ENCODE data around the gene IMP4.
"Not testable (repeated sequence)": the region's sequence is repeated elsewhere in the genome, so short reads cannot be mapped to it uniquely, and the experiment has no call there.

The IMP4 gene, protein sequence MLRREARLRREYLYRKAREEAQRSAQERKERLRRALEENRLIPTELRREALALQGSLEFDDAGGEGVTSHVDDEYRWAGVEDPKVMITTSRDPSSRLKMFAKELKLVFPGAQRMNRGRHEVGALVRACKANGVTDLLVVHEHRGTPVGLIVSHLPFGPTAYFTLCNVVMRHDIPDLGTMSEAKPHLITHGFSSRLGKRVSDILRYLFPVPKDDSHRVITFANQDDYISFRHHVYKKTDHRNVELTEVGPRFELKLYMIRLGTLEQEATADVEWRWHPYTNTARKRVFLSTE

DNA sequence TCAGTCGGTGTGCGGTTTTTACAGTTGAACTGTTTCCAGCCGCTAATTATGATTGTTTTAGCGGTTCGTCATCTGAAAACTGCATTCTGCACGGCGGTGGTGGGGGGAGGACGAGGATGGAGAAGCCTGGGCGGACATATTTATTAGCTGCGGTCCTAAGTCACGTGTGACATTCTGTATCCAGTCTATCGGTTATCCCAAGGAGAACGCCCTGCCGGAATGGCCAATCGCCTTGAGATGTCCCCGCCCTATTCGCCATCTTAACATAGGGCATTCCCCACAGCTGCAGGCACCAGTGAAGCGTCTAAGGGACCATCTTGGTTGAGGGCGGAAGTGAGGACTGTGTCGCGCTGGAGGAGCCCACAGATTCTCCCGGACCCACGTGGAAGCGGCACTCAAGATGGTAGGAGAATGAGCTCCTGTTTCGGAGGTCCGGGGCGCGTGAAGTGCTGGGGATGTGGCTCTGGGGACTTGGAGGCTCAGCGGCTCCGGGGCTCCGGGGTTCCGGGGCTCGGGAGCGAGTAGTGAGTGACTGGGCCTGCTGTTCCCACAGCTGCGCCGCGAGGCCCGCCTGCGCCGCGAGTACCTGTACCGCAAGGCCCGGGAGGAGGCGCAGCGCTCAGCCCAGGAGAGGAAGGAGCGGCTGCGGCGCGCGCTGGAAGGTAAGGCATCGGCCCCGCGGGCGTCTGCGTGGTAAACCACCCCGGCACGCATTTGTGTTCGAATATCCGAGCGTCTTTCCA is at the start of gene IMP4:
Gene IMP4 (plus strand): TSS at position 365 of the 743 bp plus-strand sequence. CDS start 36 bp downstream, at position 401.
- DNase-seq: peak; percentile 96

DNA sequence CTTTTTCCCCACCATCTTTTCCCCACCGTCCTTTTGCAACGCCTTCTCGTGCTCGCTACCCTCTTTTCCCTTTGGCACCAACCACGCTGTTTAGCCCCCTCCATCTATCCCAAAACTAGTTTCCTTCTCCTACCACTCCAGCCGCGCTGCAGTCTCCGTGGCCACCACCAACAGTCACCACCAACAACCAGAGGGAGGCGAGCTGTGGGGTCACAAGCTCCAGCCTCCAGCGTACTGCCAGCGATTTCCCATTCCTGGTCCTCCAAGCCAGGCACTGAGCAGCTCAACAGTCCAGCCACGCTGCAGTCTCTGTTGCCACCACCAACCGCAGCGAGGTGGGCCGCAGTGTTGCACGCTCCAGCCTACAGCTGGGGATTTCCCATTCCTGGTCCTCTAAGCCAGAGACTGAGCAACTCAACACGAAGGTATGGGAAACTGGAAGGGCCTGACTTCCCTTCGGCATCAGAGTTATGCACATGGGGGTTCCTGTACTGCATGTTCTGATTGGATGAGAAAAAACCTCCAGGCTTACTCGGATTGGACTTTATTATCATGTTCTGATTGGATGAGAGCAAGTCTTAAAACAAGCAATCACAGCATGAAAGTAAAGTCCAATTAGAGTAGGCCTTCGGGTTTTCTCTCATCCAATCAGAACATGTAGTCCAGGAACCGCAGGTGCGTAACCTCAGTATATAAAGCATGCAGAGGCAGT is 42.3 kb upstream of the IMP4 start:
- no peak for DNase-seq

DNA sequence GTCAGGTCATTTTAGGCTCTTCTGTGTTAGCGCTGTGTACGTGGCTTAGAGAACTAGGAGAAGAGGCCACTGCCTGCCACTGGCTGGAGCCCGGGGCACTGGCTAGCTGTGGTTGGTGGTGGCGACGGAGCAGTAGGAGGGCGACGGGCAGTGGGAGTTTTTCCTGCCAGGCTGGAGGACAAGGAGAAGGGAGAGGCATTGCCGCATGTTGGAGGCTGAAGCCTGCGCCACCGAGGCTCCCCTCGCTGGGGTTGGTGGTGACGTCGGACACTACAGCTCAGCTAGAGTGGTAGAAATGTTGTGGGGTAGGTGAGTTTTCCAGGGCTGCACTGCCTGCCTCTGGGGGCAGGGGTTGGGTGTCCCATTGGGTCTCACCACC is 41.7 kb upstream of the IMP4 start:
- no peak for DNase-seq

DNA sequence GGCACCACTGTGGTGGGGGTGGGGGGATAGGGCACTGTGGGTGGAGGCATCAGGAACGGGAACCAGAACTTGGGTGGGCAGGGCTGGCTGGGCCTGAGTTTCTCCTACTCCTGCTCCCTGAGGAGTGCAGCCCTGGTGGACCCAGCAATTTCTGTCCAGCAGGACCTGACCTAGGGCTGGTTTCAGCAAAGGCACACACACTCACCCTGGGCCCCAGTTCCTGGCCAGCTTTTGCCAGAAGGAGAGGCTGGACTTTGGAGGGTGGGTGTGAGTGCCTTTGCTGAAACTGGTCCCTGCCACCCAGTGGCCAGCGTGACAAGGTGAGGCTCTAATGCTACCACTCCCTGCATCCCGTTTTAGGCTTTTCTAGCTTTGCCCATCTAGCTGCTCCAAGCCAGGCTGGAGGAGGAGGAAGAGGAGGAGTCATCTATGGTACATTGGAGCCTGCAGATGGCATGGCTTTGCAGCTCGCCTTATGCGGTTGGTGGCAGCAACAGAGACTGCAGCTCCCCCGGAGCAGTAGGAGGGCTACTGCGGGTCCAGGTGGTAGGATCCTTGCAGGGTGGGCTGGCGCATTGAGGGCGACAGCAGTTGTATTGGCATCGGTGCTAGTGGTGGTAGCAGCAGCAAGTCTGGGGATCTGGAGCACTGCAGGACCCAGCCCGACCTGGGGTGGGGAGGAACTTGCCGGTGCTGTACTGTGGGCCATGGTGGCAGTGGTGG is 40.4 kb upstream of the IMP4 start:
- no peak for DNase-seq

DNA sequence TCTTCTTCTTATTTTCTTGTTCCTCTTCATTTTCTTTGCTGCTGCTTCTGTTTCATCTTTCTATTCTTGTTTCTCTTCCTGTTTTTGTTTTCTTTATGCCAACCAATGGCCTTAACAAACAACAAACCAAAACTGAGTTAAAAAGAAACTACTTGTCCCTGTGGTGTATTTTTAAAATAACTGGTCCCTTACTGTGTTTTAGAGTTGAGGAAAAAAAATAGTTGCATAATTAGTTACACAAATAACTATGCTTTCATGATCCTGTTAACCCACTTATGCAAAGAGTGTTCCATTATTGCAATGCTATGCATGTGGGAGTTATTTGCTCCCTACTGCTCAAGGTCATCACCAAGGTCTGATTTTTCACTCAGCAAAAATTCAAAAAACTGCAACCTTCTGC is 39.5 kb upstream of the IMP4 start:
- no peak for DNase-seq

DNA sequence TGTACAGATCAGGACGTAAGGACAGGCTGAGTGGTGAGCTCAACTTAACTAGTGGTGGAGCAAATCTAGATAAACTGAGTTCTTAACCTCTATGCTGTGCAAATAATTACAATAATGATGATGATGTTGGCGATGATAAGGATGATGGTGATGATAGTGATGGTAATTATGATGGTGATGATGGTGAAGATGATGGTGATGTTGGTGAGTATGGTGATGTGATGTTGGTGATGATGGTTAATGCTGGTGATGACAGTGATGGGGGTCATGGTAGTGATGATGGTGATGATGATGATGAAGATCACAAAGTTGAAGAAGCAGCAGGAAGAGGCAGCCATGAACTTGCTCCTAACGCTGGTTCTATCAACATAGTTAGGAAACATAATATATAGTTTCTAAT is 38.0 kb upstream of the IMP4 start:
- no peak for DNase-seq

DNA sequence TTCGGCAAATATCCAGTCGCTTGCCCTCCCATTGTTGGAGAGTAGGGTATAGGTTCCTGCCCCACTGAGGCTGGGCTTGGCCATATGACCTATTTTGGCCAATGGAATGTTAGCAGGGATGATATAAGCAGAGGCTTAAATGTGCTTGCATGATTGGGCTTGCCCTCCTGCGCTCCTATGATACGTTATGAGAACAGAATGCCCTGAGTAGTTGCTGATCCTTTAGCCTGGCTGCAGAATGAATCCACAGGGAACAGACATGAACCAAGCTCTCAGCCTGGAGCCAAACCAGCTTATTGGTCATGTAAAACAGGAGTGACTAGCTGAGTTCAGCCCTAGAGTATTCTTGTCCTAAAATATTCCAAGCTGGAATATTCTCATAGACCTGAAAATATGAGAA is 34.8 kb upstream of the IMP4 start:
- DNase-seq: no peak

DNA sequence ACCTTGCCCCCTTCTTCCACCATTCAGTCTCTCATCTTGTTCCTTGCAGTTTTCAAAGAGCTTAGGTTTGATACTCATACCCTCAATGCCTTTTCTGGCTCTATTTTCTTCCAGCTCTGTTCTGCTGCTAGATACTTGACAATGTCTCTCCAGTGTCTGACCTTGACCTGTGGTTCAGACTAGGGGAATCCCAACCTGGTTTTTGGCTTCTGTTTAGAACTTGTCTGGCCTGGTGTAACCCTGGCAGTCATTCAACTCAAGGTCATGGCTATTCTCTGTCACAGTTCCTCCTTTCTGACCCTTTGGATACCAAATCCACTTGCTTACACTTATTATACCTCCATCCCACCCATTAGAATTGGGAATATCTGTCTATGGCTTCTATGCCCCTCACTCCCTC is 31.8 kb upstream of the IMP4 start:
- no peak for DNase-seq

DNA sequence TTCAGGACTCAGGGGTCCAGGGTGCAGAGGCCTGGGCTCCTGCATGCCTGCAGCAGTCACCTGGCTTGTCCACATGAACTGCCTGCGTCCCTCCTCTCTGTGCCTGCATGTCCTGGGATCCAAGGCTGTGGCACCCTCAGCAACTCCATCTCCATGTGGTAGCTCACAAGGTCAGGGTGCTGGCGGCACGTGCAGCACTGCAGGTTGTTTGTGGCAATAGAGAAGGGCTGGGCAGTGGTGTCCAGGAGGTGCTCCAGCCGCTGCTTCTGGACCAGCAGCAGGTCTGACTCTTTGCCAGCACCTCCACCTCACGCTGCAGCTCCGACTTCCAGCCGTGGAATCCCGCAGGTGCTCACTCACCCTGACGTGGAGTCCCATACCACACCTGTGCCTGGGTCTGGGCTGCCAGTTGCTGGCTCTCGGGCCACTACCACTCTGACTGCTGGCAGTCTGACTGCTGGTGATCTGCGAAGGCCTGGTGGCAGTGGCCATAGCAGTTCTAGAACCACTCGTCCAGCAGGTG is 28.8 kb upstream of the IMP4 start:
- no peak for DNase-seq

DNA sequence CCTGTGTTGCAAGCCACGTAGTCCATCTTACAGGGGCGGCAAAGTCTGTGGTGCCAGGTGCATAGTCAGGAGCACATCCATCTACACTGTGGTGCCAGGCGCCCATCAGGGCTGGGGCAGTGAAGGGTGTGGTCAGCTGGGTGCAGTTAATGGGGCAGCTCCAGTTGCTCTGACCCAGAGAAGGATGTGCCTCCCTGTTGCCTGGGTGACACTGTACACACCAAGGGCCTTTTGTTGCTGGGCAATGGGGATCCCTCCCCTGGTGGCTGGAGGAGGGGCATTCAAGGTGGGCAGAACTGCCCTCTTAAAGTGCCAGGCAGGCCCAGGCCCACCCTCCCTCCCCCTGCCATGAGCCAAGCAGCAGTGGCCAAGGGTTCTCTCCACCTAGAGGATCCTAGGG is 28.3 kb upstream of the IMP4 start:
- DNase-seq: no peak

DNA sequence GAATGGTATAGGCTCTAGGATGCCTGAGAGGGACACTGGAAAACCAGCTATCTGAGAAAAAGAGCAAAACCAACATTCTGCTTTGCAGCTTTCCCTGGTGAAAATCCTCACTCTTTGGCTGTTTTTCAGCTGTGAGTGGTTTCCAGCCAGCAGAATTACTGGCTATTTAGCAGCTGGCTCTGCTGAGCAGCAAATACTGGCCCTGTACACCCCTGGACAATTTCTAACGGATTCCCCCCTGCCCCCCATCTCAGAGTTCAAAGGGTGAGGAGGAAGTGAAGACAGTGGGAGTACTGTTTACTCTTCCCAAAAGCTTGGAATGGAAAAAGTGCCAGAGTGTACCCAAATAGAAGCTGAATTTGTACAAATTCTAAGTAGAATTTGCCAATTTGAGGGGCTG is 26.1 kb upstream of the IMP4 start:
- DNase-seq: no peak

DNA sequence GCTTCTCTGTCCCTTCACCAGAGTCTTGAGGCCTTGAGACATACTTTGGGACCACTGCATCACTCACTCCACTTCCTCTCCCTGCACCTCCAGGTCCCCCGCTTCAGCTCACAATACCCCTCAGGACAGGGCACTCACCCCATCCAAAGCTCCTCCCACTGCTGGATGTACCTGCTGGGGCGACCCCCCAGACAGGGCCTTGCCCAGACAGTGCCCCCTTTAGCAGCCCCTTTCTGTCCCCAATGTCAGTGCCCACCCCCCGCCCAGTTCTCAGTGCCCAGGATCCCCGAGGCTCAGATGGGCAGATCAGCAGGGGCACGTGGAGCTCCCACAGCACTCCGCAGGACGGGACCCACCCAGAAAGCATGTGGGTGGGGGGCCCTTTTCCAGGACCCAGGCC is 23.8 kb upstream of the IMP4 start:
- DNase-seq: no peak

DNA sequence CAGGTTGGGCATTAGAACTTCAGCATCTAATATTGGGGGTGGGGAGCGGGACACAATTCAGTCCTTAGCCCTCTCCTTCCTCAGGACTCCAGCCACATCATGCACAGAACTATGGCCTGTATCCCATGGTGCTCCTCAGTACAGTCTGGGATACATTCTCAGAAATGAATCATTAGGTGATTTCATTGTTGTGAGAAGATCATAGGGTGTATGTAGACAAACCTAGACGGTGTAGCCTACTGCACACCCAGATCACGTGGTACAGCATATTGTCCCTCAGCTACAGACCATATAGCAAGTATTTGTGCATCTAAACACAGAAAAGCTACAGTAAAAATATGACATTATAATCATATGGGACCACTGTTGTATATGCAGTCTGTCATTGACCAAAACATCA is 23.2 kb upstream of the IMP4 start:
- DNase-seq: no peak

DNA sequence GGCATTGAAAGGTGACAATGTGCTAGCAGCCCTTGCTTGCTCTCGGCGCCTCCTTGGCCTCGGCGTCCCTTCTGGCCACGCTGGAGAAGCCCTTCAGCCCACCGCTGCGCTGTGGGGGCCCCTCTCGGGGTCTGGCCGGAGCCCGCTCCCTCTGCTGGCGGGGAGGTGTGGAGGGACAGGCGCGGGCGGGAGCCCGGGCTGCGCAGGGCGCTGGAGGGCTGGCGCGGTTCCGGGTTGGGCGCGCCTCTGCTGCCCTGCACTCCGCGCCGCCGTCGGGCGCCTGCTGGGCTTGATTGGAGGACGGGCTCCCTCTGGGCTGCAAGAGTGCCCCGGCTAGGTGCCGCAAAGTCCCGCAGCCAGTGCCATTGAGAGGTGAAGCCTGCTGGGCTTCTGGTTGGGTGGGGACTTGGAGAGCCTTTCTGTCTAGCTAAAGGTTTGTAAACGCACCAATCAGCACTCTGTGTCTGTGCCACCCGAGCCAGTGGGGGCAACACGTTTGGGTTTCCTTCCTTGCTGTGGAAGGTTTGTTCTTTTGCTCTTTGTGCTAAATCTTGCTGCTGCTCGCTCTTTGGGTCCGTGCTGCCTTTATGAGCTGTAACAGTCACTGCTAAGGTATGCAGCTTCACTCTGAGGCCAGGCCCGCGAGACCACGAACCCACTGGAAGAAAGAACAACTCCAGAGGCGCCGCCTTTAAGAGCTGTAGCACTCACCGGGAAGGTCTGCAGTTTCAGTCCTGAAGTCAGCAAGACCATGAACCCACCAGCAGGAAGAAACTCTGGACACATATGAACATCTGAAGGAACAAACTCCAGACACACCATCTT is 14.8 kb upstream of the IMP4 start:
- no peak for DNase-seq

DNA sequence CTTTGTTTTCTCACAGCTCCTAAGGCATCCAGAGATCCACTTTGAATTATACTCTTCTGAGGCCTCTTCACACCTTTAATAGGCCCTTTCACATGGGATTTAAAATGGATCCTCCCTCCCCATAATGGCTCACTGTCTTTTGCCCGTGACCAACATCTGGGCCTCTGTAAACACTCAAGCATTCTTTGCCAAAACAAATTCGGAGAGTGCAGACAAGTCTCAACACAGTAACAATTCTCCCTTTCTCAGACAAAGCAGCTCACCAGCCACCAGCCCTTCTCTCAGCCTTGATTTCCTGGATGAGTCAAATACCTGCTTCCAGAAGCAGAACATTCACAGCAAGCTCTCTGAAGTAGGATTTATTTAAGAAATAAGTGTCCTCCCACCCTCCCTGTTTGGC is 14.0 kb upstream of the IMP4 start:
- DNase-seq: no peak

DNA sequence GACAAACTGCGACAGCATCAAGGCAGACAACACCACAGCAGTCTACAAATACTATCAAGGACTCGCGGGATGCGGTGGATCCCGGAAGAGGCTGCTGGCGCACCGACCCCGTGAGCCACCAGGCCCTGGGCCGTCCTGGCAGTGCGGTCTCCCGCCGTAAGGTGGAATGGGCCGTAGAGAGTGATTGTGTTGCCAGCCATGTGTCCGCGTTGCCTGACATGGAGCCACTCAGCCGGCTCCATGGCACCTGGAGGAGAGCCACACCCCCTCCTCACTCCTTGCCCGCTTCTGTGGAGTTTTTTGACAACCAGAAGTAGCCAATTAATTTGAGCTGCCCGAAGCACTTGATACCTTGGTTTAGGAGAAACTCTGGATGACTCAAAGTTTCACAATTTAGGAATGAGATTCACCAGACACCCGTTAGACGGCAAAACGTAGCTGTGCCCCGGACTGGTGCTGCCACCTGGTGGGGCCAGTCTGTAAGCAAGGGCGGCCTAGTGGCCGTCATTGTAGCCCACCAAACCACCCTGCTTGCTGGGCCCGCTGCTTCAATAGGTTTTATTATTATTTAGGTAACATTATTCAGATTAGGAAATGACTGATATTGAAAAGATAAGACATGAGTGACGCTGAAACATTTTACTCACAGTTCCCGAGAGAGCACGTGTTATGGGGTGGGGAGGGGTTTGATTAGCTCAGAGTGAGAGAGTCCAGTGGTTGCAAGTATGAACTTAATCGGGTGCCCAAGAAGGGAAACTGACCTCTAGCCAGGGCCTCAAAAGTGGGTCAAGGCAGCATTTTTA is 10.2 kb upstream of the IMP4 start:
- peak; percentile 51 for DNase-seq

DNA sequence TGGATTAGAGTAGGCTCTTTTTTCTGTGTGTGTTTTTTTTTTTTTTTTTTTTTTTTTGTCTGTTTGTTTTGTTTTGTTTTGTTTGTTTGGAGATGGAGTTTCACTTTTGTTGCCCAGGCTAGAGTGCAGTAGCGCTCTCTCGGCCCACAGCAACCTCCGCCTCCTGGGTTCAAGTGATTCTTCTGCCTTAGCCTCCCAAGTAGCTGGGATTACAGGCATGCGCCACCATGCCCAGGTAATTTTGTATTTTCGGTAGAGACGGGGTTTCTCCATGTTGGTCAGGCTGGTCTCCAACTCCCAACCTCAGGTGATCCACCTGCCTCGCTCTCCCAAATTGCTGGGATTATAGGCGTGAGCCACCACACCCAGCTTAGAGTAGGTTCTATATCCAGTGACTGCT is 9.4 kb upstream of the IMP4 start:
- not testable (repeated sequence) for DNase-seq

DNA sequence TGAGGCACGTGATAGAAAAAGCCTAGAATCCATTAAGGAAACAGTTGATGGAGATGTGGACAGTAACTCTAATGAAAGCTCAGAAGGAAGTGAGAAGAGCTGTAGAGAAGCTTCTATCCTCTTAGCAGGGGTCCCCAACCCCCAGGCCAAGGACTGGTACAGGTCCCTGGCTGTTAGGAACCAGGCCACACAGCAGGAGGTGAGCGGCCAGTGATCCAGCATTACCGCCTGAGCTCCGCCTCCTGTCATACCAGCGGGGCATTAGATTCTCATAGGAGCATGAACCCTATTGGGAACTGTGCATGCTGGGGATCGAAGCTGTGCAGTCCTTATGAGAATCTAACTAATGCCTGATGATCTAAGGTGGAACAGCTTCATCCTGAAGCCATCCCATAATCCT is 8.7 kb upstream of the IMP4 start:
- DNase-seq: no peak

DNA sequence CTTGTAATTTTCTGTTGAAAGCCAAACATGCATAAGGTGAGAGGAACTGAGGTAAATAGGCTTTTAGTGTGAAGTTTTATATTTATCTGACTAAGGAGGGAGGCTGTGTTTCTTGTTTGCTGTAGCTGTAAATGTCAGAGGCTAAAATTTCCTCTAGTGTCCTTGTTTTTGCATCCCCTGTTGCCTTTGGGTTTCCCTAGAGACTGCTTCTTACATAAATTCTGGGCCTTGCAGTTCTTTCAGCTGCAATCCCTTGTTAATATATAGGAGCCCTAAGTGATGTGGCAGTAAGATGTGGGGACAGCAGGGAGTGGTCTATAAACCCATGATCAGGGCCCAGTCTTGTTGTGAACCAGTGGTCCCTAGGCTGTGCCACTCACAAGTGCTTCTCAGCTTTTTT is 7.5 kb upstream of the IMP4 start:
- no peak for DNase-seq

DNA sequence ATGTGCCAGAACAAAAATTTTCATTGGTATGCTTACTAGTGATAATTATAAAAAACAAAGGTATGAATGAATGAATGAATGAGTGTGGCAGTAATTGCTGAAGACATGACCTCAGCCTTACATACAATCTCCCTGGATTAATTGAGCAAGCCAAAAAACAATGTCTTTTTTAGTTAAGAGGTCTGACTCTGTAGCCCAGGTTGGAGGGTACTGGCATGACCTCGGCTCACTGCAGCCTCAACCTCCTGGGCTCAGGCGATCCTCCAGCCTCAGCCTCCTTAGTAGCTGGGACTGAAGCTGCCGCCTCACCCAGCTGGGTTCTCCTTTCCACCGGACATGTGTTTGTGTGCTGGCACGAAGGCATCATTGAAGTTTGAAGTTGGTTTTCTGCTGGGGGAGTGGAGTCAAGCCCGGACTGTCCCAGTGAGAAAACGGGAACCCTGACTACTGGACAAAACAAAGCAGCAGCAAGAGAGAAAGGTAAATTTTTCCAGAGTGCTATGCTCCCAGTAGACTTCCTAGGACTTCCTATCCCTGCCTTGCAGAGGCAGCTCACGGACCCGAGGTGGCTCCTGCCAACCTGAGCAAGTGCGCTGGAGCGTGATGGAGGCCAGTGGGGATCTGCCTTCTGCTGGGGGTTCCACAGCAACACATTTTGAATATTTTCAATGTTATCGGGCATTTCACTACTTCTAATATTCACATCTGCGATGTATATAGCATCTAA is 6.4 kb upstream of the IMP4 start:
- no peak for DNase-seq
